Common myeloid progenitor, CD34-positive (primary cell): ENCODE data around the gene DPYSL3.

ENCODE experiments used
- CTCF ChIA-PET: fragments of 350-600 bp; sonication (Branson Sonifier 250); formaldehyde crosslinking; loops from one replicate; lab custom pipeline; 2021; ENCODE audit warnings: antibody characterized with exemption; lab: Charles Lee
- POLR2A ChIA-PET: fragments of 350-600 bp; sonication (Branson Sonifier 250); formaldehyde crosslinking; loops from one replicate; lab custom pipeline; 2021; ENCODE audit warnings: antibody characterized with exemption; lab: Charles Lee
- DNase-seq, 3 donors: peaks; one replicate each; pipeline versions ENCODE4 v3.0.0 to v3.0.0-alpha.2; 2013
- H3K27ac ChIP-seq, 2 experiments: 1 replicate in 1 of 2; 2 replicates in 1 of 2; pipeline ENCODE4 v1.7.0; 2013; ENCODE audit warnings: inconsistent platforms in 2 of 2, low read length in 2 of 2, mild to moderate bottlenecking in 2 of 2, low read depth in 1 of 2, moderate library complexity in 1 of 2; ENCODE audit not compliant: severe bottlenecking in 2 of 2, insufficient read depth in 1 of 2, poor library complexity in 1 of 2
- H3K27me3 ChIP-seq, 5 experiments: replicated peaks in 2 of 5; 1 replicate in 3 of 5; 2 replicates in 2 of 5; pipeline versions ENCODE4 v1.6.1 to v1.7.0; 2013; ENCODE audit warnings: low read length in 4 of 5, mild to moderate bottlenecking in 2 of 5, moderate library complexity in 2 of 5, inconsistent platforms in 1 of 5; ENCODE audit not compliant: insufficient read depth in 5 of 5, control insufficient read depth in 4 of 5
- H3K36me3 ChIP-seq, 4 experiments: 1 replicate in 2 of 4; 2 replicates in 2 of 4; pipeline versions ENCODE4 v1.6.1 to v1.7.0; 2013; ENCODE audit warnings: low read length in 3 of 4, control low read depth in 1 of 4, mild to moderate bottlenecking in 1 of 4; ENCODE audit not compliant: control insufficient read depth in 4 of 4, insufficient read depth in 4 of 4
- H3K4me1 ChIP-seq, 4 experiments: 1 replicate in 3 of 4; 2 replicates in 1 of 4; pipeline versions ENCODE4 v1.6.1 to v1.7.1; 2013; ENCODE audit warnings: low read length in 3 of 4, mild to moderate bottlenecking in 3 of 4, control low read depth in 1 of 4, inconsistent platforms in 1 of 4, moderate library complexity in 1 of 4; ENCODE audit not compliant: control insufficient read depth in 4 of 4, insufficient read depth in 4 of 4; ENCODE audit errors: control extremely low read depth in 1 of 4
- H3K4me3 ChIP-seq, 7 experiments: 1 replicate in 4 of 7; 2 replicates in 3 of 7; pipeline versions ENCODE4 v1.5.1 to v1.7.0; 2013; ENCODE audit warnings: mild to moderate bottlenecking in 7 of 7, low read length in 6 of 7, moderate library complexity in 6 of 7, inconsistent platforms in 2 of 7, low read depth in 2 of 7, control low read depth in 1 of 7; ENCODE audit not compliant: insufficient read depth in 4 of 7, control insufficient read depth in 1 of 7; ENCODE audit errors: extremely low read depth in 1 of 7
- H3K9me3 ChIP-seq, 5 experiments: 1 replicate in 4 of 5; 2 replicates in 1 of 5; pipeline versions ENCODE4 v1.6.1 to v1.7.1; 2013; ENCODE audit warnings: low read length in 4 of 5, mild to moderate bottlenecking in 2 of 5, inconsistent platforms in 1 of 5, low read depth in 1 of 5, moderate library complexity in 1 of 5; ENCODE audit not compliant: control insufficient read depth in 4 of 5, insufficient read depth in 2 of 5; ENCODE audit errors: control extremely low read depth in 1 of 5
- WGBS: methylation state at CpG from one replicate; pipeline ENCODE4 v1.1.5; 2013; ENCODE audit not compliant: insufficient coverage; 5-methylcytosine and 5-hydroxymethylcytosine counted together

DPYSL3 gene

DNA sequence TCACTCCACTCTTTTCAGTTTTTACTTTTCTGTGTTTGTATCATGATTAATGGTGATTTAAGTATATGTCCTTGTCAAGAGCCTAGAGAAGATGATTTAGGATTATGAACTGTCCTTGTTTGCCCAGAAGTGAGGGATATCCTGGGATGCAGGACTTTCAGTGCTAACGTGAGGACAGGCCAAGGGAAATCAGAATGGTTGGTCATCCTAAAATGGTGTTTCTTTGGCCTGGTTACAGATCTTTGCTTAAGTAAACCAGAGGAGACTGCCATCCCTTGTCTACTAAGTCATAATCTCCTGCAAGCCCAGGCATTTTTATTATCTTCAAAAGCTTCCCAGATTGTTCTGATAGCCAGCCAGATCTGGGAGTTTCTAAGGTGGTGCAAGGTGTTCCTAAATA, 22.3 kb upstream of the DPYSL3 start:
- POLR2A ChIA-PET = no interaction called here
- DNase-seq = no peak
- H3K27ac ChIP-seq = no peak overlapping the region
- H3K9me3 ChIP-seq = no peaks in the 10 kb centered on the region
- no peaks in the 10 kb centered on the region for H3K36me3 ChIP-seq
- no peaks in the 10 kb centered on the region for H3K4me1 ChIP-seq
- no peaks in the 10 kb centered on the region for H3K27me3 ChIP-seq
- CTCF ChIA-PET = interaction anchor here (1.3 kb wide), 1 partner anchor 68 kb away, joined by 3 read pairs; no protein-coding TSS in a partner anchor
- no peak overlapping the region for H3K4me3 ChIP-seq
- WGBS = 100% methylated on average over 1 of the region's 1 CpG

DNA sequence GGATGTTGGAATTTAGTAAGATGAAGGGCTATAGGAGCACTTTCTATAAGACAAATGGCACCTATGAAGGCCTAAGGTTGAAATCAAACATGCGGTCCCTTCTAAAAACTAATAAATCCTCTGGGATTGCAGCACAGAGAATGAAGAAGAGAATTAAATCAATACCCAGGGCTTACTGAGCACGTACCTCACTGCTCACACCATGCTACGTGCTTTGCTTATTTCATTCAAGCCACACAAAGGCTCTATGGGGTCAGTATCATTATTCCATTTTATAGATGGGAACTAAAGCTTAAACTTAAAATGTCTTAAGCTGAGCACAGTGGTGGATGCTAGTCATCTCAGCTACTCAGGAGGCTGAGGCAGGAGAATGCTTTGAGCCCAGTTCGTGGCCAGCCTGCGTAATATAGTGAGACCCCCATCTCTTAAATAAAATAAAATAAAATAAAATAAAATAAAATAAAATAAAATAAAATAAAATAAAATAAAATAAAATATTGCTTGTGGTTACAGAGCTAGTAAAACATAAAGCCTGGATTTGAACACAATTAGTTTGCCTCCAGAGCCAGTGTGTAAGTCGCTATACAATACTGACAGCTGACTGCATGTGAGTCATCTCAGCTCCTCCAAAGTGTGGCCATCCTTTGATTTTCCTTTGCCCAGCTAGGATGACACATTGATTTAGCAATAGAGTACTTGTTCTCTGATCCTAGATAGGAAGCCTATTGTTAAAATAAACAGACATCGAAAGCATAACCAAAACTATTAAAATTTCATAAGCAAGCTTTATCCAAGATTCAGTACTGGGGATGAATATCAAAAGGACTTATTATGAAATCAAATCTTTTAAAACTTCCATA, 20.9 kb upstream of the DPYSL3 start:
- 100% methylated on average over 2 of the region's 7 CpGs for WGBS
- ChIA-PET POLR2A (interaction anchor here (0.6 kb wide), 1 partner anchor 112 kb away, joined by 3 read pairs; no protein-coding TSS in a partner anchor), CTCF (interaction anchor here (0.7 to 1.3 kb wide), 3 partner anchors 10 to 67 kb away, joined by 3 to 4 read pairs (median 3); no protein-coding TSS in a partner anchor)
- no peak for DNase-seq
- Histone ChIP-seq H3K36me3 (no peaks in the 10 kb centered on the region), H3K27ac (no peak overlapping the region), H3K27me3 (no peaks in the 10 kb centered on the region), H3K4me1 (no peaks in the 10 kb centered on the region), H3K9me3 (no peaks in the 10 kb centered on the region), H3K4me3 (no peak overlapping the region)

DNA sequence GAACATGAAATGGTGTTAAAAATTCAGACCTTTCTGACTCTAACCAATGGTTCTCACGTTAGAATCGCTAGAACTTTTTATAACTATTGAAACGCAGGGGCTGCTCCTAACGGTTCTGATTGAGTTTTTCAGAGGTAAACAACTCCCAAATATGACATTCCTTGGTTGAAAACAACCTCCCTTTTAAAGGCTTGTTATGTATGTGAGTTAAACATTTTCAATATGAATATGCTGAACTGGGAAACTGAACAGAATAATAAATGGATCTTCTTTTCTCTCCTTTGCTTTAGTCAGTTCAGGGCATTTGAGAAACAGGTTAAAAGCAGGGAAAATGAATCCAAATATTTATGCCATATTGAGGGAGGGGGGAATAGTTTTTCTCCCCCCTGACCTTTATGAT, 13.2 kb upstream of the DPYSL3 start:
- DNase-seq = no peak
- peaks cover 0 to 2% (median 0%) of the 10 kb centered on the region in 5 experiments for H3K27me3 ChIP-seq
- H3K4me1 ChIP-seq = peaks cover 0 to 6% (median 2%) of the 10 kb centered on the region in 4 experiments
- no peaks in the 10 kb centered on the region for H3K36me3 ChIP-seq
- no peak overlapping the region for H3K27ac ChIP-seq
- CTCF ChIA-PET = no interaction called here
- no peaks in the 10 kb centered on the region for H3K9me3 ChIP-seq
- POLR2A ChIA-PET = no interaction called here
- no peak overlapping the region for H3K4me3 ChIP-seq
- WGBS = 100% methylated on average over 3 of the region's 4 CpGs

DNA sequence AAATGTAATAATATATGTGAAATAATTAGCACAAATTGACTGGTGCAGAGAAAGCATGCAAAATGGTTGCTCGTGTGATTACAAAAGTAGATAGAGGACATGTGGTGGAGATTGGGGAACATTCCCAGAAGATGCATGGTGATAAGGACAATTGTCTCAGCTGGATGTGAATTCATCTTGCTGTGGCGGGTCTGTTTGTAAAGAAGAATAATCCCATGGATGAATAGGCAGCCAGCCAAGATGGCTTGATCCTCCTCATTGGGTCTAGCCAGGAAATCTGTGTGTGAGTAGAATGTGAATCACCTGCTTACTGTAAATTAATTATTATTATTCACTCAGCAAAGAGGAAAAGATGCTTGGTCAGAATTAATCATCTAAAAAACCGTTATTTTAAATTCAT, 12.6 kb upstream of the DPYSL3 start:
- H3K36me3 ChIP-seq = no peaks in the 10 kb centered on the region
- peaks cover 0 to 2% (median 0%) of the 10 kb centered on the region in 5 experiments for H3K27me3 ChIP-seq
- CTCF ChIA-PET = interaction anchor here (1.0 to 1.8 kb wide), 2 partner anchors 14 to 58 kb away, joined by 3 to 4 read pairs; no protein-coding TSS in a partner anchor
- peaks cover 0 to 6% (median 2%) of the 10 kb centered on the region in 4 experiments for H3K4me1 ChIP-seq
- POLR2A ChIA-PET = no interaction called here
- no peak overlapping the region for H3K4me3 ChIP-seq
- 100% methylated on average over 1 of the region's 3 CpGs for WGBS
- H3K9me3 ChIP-seq = no peaks in the 10 kb centered on the region
- DNase-seq = no peak
- no peak overlapping the region for H3K27ac ChIP-seq

DNA sequence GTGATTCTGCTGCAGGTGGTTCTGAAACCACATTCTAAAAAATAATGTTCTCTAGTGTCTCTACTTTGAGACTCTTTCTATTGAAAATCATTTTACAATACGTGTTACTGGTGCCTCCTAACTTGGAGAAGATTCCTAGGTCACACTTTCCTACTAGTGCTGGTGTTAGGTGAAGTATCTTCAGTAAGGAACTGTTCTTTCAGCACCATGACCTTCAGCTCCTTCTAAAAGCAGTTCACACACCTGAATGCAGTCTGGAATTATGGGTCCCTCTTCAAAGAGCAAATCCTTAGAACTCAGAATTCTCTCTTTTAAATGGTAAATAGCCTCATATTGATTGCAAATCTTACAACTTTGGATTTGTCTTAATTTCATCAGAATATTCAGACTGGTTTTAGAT, 10.6 kb upstream of the DPYSL3 start:
- no peaks in the 10 kb centered on the region for H3K36me3 ChIP-seq
- DNase-seq = peak in 1 of 3 donors; percentile 12
- POLR2A ChIA-PET = no interaction called here
- peaks cover 0 to 2% (median 0%) of the 10 kb centered on the region in 5 experiments for H3K27me3 ChIP-seq
- no peak overlapping the region for H3K4me3 ChIP-seq
- H3K9me3 ChIP-seq = no peaks in the 10 kb centered on the region
- no CpG with 5 or more reads among the region's 1 CpG for WGBS
- CTCF ChIA-PET = interaction anchor here (0.7 to 1.1 kb wide), 2 partner anchors 47 to 56 kb away, joined by 3 read pairs; no protein-coding TSS in a partner anchor
- H3K27ac ChIP-seq = no peak overlapping the region
- peaks cover 0 to 4% (median 2%) of the 10 kb centered on the region in 4 experiments for H3K4me1 ChIP-seq

DNA sequence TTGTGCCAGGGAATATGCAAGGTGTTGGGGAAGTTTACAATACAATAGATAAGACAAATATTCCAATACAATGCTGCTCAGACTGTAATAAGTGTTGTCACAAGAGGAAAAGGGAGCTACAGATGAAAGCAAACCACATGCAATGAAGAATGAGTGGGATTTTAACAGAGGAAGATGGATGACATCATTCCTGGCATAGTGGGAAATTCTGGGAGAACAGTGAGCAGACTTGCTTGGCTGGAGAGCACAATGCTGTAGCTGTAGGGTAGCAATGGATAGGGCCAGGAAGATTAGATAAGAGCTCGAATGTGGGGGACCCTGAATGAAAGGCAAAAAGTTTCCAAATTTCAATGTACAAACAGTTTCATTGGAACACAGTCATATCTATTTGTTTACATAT, 9.5 kb upstream of the DPYSL3 start:
- Histone ChIP-seq H3K27me3 (peaks cover 0 to 2% (median 0%) of the 10 kb centered on the region in 5 experiments), H3K36me3 (no peaks in the 10 kb centered on the region), H3K4me3 (no peak overlapping the region), H3K9me3 (no peaks in the 10 kb centered on the region), H3K4me1 (no peaks in the 10 kb centered on the region), H3K27ac (no peak overlapping the region)
- POLR2A ChIA-PET = no interaction called here
- no peak for DNase-seq
- CTCF ChIA-PET = interaction anchor here (1.3 kb wide), 1 partner anchor 21 kb away, joined by 4 read pairs; no protein-coding TSS in a partner anchor
- WGBS = no CpG with 5 or more reads among the region's 1 CpG

DNA sequence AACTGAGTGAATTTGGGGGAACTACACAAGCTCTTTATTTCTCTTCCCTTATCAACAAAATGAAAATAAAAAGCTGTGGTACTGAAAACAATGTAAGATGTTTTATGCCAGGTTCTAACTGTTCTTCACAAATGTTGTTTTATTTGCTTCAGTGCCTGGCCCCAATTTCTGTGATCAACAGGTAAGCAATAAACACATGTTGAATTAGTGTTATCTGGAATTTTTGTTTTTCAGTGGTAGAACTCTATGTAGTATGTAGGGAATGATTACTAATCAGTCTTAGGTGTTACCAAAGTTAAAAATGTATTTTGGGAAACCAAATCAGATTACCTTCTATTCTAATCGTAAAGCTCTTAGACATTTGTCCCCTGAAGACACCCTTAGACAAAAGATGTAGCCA, 7.5 kb upstream of the DPYSL3 start:
- Histone ChIP-seq H3K27me3 (peaks cover 0 to 2% (median 0%) of the 10 kb centered on the region in 5 experiments), H3K27ac (no peak overlapping the region), H3K9me3 (no peaks in the 10 kb centered on the region), H3K36me3 (no peaks in the 10 kb centered on the region), H3K4me3 (no peak overlapping the region), H3K4me1 (no peaks in the 10 kb centered on the region)
- no peak for DNase-seq
- ChIA-PET CTCF (interaction anchor here (0.9 to 1.2 kb wide), 4 partner anchors 9 to 52 kb away, joined by 3 read pairs; no protein-coding TSS in a partner anchor), POLR2A (no interaction called here)
- no CpG with 5 or more reads among the region's 1 CpG for WGBS
